Mesenchymal stem cell (in vitro differentiated cells and primary cell): Measurements from ENCODE around the gene TBL1X.

Source experiments
- DNase-seq: peaks from one replicate; pipeline ENCODE4 v3.0.0-alpha.2; 2013
- H2AFZ ChIP-seq: one replicate; pipeline ENCODE4 v1.6.1; 2013; ENCODE audit warnings: low read depth, mild to moderate bottlenecking, control low read depth, inconsistent platforms, low read length, moderate library complexity
- H2AK5ac ChIP-seq: 2 replicates; pipeline ENCODE4 v1.6.1; 2013; ENCODE audit warnings: low read length, moderate library complexity, mild to moderate bottlenecking, inconsistent platforms; ENCODE audit not compliant: severe bottlenecking
- H2BK120ac ChIP-seq: one replicate; pipeline ENCODE4 v1.6.1; 2013; ENCODE audit warnings: low read depth, mild to moderate bottlenecking, inconsistent platforms, low read length, moderate library complexity
- H2BK12ac ChIP-seq, 2 experiments: one replicate each; pipeline ENCODE4 v1.6.1; 2013; ENCODE audit warnings: inconsistent platforms in 2 of 2, low read length in 2 of 2, mild to moderate bottlenecking in 2 of 2, moderate library complexity in 2 of 2, control low read depth in 1 of 2
- H2BK15ac ChIP-seq: one replicate; pipeline ENCODE4 v1.6.1; 2013; ENCODE audit warnings: mild to moderate bottlenecking, low read depth, inconsistent platforms; ENCODE audit not compliant: poor library complexity, severe bottlenecking
- H2BK5ac ChIP-seq: 2 replicates; pipeline ENCODE4 v1.6.1; 2013; ENCODE audit warnings: low read depth, mild to moderate bottlenecking, low read length, control low read depth, inconsistent platforms; ENCODE audit not compliant: poor library complexity, severe bottlenecking
- H3K14ac ChIP-seq, 2 experiments: one replicate each; pipeline ENCODE4 v1.6.1; 2013; ENCODE audit warnings: inconsistent platforms in 2 of 2, low read length in 2 of 2, control low read depth in 1 of 2, mild to moderate bottlenecking in 1 of 2, moderate library complexity in 1 of 2
- H3K18ac ChIP-seq, 2 experiments: one replicate each; pipeline ENCODE4 v1.6.1; 2013; ENCODE audit warnings: inconsistent platforms in 2 of 2, low read length in 2 of 2, control low read depth in 1 of 2, low read depth in 1 of 2, mild to moderate bottlenecking in 1 of 2
- H3K23ac ChIP-seq, 2 experiments: one replicate each; pipeline ENCODE4 v1.6.1; 2013; ENCODE audit warnings: inconsistent platforms in 2 of 2, low read length in 2 of 2, mild to moderate bottlenecking in 2 of 2, moderate library complexity in 2 of 2, control low read depth in 1 of 2
- H3K27ac ChIP-seq: 2 replicates; pipeline ENCODE4 v1.5.1; 2013; ENCODE audit warnings: mild to moderate bottlenecking, moderate library complexity, low read length, control low read depth, inconsistent platforms; ENCODE audit not compliant: poor library complexity, severe bottlenecking
- H3K27me3 ChIP-seq, 2 experiments: 2 replicates each; pipeline versions ENCODE4 v1.6.1 to v1.7.0; 2013; ENCODE audit warnings: low read length in 2 of 2, mild to moderate bottlenecking in 2 of 2, moderate library complexity in 2 of 2, control low read depth in 1 of 2, inconsistent platforms in 1 of 2; ENCODE audit not compliant: control insufficient read depth in 1 of 2, insufficient read depth in 1 of 2
- H3K36me3 ChIP-seq, 2 experiments: 2 replicates each; pipeline versions ENCODE4 v1.6.1 to v1.7.0; 2013; ENCODE audit warnings: low read length in 2 of 2, control low read depth in 1 of 2, inconsistent platforms in 1 of 2, low read depth in 1 of 2, mild to moderate bottlenecking in 1 of 2; ENCODE audit not compliant: insufficient read depth in 2 of 2, control insufficient read depth in 1 of 2
- H3K4ac ChIP-seq, 2 experiments: one replicate each; pipeline ENCODE4 v1.6.1; 2013; ENCODE audit warnings: inconsistent platforms in 2 of 2, low read length in 2 of 2, mild to moderate bottlenecking in 2 of 2, moderate library complexity in 2 of 2, control low read depth in 1 of 2, low read depth in 1 of 2
- H3K4me1 ChIP-seq: 2 replicates; pipeline ENCODE4 v1.6.1; 2013; ENCODE audit warnings: low read depth, low read length, control low read depth; ENCODE audit not compliant: control insufficient read depth, insufficient read depth
- H3K4me2 ChIP-seq: 2 replicates; pipeline ENCODE4 v1.6.1; 2013; ENCODE audit warnings: low read length, mild to moderate bottlenecking, inconsistent platforms; ENCODE audit not compliant: poor library complexity, severe bottlenecking
- H3K4me3 ChIP-seq, 2 experiments: 2 replicates each; pipeline versions ENCODE4 v1.5.1 to v1.7.0; 2013; ENCODE audit warnings: low read length in 2 of 2, mild to moderate bottlenecking in 2 of 2, control low read depth in 1 of 2, low read depth in 1 of 2; ENCODE audit not compliant: insufficient read depth in 1 of 2
- H3K79me1 ChIP-seq: replicated peaks from 2 replicates; pipeline ENCODE4 v1.6.1; 2013; ENCODE audit warnings: mild to moderate bottlenecking, control low read depth, low read length, inconsistent platforms; ENCODE audit not compliant: poor library complexity, severe bottlenecking
- H3K9ac ChIP-seq: 2 replicates; pipeline ENCODE4 v1.7.0; 2013; ENCODE audit warnings: mild to moderate bottlenecking, low read length, moderate library complexity
- H3K9me3 ChIP-seq: 2 replicates; pipeline ENCODE4 v1.7.0; 2013; ENCODE audit warnings: mild to moderate bottlenecking, low read length; ENCODE audit not compliant: control insufficient read depth
- H4K8ac ChIP-seq: one replicate; pipeline ENCODE4 v1.6.1; 2013; ENCODE audit warnings: inconsistent platforms, mild to moderate bottlenecking, low read length, moderate library complexity
- H4K91ac ChIP-seq: one replicate; pipeline ENCODE4 v1.6.1; 2013; ENCODE audit warnings: mild to moderate bottlenecking, low read length, inconsistent platforms
- WGBS: methylation state at CpG from one replicate; pipeline ENCODE4 v1.1.7; 2013; ENCODE audit warnings: mixed read lengths; 5-methylcytosine and 5-hydroxymethylcytosine counted together

Gene TBL1X

GRCh38 chrX:9522378-9523155 is 57.7 kb downstream of the TBL1X start:
- Histone ChIP-seq H3K4ac (no peak overlapping the region), H3K9me3 (no peaks in the 10 kb centered on the region), H3K4me3 (no peak overlapping the region), H3K18ac (no peak overlapping the region), H3K27me3 (no peaks in the 10 kb centered on the region), H2BK15ac (no peak overlapping the region), H2AK5ac (no peak overlapping the region), H3K27ac (no peak overlapping the region), H3K23ac (no peak overlapping the region), H3K79me1 (peaks cover 6% of the 10 kb centered on the region), H3K4me1 (peaks cover 5% of the 10 kb centered on the region), H3K14ac (no peak overlapping the region), H3K9ac (no peak overlapping the region), H2BK12ac (no peak overlapping the region), H3K36me3 (no peaks in the 10 kb centered on the region), H2BK5ac (no peak overlapping the region), H3K4me2 (no peak overlapping the region), H4K8ac (peak overlapping the region; percentile 27), H2AFZ (no peak overlapping the region), H4K91ac (no peak overlapping the region), H2BK120ac (no peak overlapping the region)
- 93% methylated on average over 6 of the region's 7 CpGs for WGBS
- DNase-seq = no peak

GRCh38 chrX:9525511-9526248 is 60.8 kb downstream of the TBL1X start:
- no peak overlapping the region for H3K9ac ChIP-seq
- no peak overlapping the region for H3K18ac ChIP-seq
- no peak for DNase-seq
- H3K14ac ChIP-seq = no peak overlapping the region
- H3K27me3 ChIP-seq = no peaks in the 10 kb centered on the region
- no peak overlapping the region for H2BK120ac ChIP-seq
- H3K36me3 ChIP-seq = no peaks in the 10 kb centered on the region
- no peak overlapping the region for H2BK5ac ChIP-seq
- no peak overlapping the region for H2AFZ ChIP-seq
- H3K4me3 ChIP-seq = no peak overlapping the region
- H3K23ac ChIP-seq = no peak overlapping the region
- H3K79me1 ChIP-seq = peaks cover 2% of the 10 kb centered on the region
- H3K9me3 ChIP-seq = no peaks in the 10 kb centered on the region
- peaks cover 7% of the 10 kb centered on the region for H3K4me1 ChIP-seq
- H2BK15ac ChIP-seq = no peak overlapping the region
- H3K4ac ChIP-seq = no peak overlapping the region
- no peak overlapping the region for H3K4me2 ChIP-seq
- H2BK12ac ChIP-seq = no peak overlapping the region
- 50% methylated on average over 8 of the region's 8 CpGs for WGBS
- H4K91ac ChIP-seq = no peak overlapping the region
- H4K8ac ChIP-seq = no peak overlapping the region
- no peak overlapping the region for H3K27ac ChIP-seq
- H2AK5ac ChIP-seq = no peak overlapping the region

GRCh38 chrX:9526965-9527364 is 62.1 kb downstream of the TBL1X start:
- no peak overlapping the region for H3K4me3 ChIP-seq
- H3K79me1 ChIP-seq = peaks cover 2% of the 10 kb centered on the region
- H2AK5ac ChIP-seq = no peak overlapping the region
- no peak overlapping the region for H4K91ac ChIP-seq
- H3K4me1 ChIP-seq = peaks cover 6% of the 10 kb centered on the region
- H2AFZ ChIP-seq = no peak overlapping the region
- no peak overlapping the region for H2BK15ac ChIP-seq
- no peak overlapping the region for H3K14ac ChIP-seq
- WGBS = 75% methylated on average over 6 of the region's 14 CpGs
- H4K8ac ChIP-seq = no peak overlapping the region
- no peak overlapping the region for H3K9ac ChIP-seq
- no peak overlapping the region for H3K27ac ChIP-seq
- no peak for DNase-seq
- H3K18ac ChIP-seq = no peak overlapping the region
- H2BK5ac ChIP-seq = no peak overlapping the region
- no peak overlapping the region for H3K23ac ChIP-seq
- no peak overlapping the region for H2BK120ac ChIP-seq
- no peaks in the 10 kb centered on the region for H3K27me3 ChIP-seq
- no peak overlapping the region for H3K4me2 ChIP-seq
- H3K4ac ChIP-seq = no peak overlapping the region
- no peaks in the 10 kb centered on the region for H3K36me3 ChIP-seq
- no peaks in the 10 kb centered on the region for H3K9me3 ChIP-seq
- H2BK12ac ChIP-seq = no peak overlapping the region

- Histone ChIP-seq H3K4me3 (no peak overlapping the region), H2AK5ac (no peak overlapping the region), H3K4ac (no peak overlapping the region), H3K9ac (no peak overlapping the region), H3K4me1 (peaks cover 4% of the 10 kb centered on the region), H3K79me1 (peaks cover 3% of the 10 kb centered on the region), H3K14ac (no peak overlapping the region), H2BK12ac (no peak overlapping the region), H4K8ac (no peak overlapping the region), H2BK5ac (no peak overlapping the region), H4K91ac (no peak overlapping the region), H2BK120ac (no peak overlapping the region), H3K27ac (no peak overlapping the region), H2AFZ (no peak overlapping the region), H3K9me3 (no peaks in the 10 kb centered on the region), H3K18ac (no peak overlapping the region), H3K27me3 (no peaks in the 10 kb centered on the region), H3K23ac (no peak overlapping the region), H2BK15ac (no peak overlapping the region), H3K36me3 (no peaks in the 10 kb centered on the region), H3K4me2 (no peak overlapping the region)
- DNase-seq = no peak
- 87% methylated on average over 3 of the region's 7 CpGs for WGBS
Observed at GRCh38 chrX:9528498-9528897, 63.6 kb downstream of the TBL1X start.
